NCI-H526 treated with DMSO at 0.1 percent for 48 hours (cell line): ENCODE results near the gene VTI1A.
"Not testable (repeated sequence)": the region's sequence is repeated elsewhere in the genome, so short reads cannot be mapped to it uniquely, and the experiment has no call there.

Experiments used
- DNase-seq: peaks from one replicate; lab custom pipeline; 2025; lab: John Stamatoyannopoulos, UW

VTI1A gene

DNA sequence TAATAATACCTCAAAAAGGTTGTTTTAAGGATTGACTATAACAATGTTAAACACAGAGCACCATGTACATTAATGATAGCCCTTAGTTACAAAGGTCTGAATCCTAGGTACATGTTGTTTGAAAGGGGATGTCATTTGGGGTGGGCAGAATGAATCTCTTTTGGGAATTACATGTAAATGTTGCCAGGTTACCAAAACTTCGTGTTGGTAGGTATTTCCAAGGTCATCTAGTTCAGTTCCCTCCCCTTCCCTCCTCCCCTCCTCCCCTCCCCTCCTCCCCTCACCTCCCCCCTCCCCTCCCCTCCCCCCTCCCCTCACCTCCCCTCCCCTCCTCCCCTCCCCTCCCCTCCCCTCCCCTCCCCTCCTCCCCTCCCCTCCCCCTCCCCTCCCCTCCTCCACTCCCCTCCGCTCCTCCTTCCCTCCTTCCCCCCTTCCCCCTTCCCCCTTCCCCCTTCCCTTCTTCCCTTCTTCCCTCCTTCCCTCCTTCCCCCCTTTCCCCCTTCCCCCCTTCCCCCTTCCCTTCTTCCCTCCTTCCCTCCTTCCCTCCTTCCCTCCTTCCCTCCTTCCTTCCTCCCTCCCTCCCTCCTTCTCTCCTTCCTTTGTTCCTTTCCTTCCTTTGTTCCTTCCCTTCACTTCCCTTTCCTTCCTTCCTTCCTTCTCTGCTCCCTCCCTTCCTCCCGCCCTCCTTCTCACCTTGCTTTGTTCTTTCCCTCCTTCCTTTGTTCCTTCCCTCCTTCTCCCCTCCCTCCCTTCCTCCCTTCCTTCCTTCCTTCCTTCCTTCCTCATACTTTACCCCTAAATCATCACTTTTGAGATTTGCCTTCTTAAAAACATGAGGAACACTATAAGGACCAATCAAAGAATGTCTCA, 8.1 kb downstream of the VTI1A start:
- DNase-seq = no peak

DNA sequence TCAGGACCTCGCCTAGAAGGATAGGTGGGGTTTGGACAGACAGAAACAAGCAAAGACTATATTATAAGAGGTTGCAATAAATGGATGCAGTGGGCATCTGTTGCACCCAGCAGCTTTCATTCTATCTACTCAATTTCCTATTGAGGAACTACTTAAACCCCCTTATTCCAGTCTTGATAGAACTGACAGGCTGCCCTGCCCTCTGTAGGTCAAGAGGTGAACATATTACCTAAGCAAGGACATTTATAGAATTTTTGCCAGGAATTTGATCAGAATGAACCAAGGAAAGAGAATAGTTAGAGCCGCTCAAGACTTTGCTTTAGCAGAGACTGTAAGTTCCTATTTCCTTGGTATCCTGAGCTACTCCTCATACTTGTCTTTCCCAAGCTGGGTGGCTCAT, 9.5 kb downstream of the VTI1A start:
- DNase-seq = no peak

- no peak for DNase-seq
These were observed 13.4 kb downstream of the VTI1A start for GRCh38 chr10:112460366-112460765.

- no peak for DNase-seq
These were observed 14.2 kb downstream of the VTI1A start for GRCh38 chr10:112461029-112461887.

GRCh38 chr10:112464074-112464473, 17.1 kb downstream of the VTI1A start:
- not testable (repeated sequence) for DNase-seq

- DNase-seq = no peak
These were observed 18.4 kb downstream of the VTI1A start for GRCh38 chr10:112465299-112465883.

DNA sequence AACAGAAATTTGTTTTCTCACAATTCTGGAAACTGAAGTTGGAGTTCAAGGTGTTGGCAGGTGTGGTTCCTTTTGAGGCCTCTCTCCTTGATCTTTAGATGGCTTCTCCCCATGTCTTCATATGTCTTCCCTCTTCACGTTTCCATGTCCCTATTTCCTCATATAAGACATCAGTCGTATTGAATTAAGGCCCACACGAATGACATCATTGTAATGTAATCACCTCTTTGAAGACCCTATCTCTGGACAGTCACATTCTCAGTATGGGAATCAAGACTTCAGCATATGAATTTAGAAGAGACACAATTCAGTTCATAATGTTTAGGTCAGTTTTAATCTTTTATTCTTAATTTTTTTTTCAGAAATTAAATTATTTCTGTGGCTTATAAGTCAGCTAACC, 19.8 kb downstream of the VTI1A start:
- DNase-seq = no peak

GRCh38 chr10:112467541-112468075, 20.6 kb downstream of the VTI1A start:
- DNase-seq = no peak

- DNase-seq = peak; percentile 44
These were observed 25.0 kb downstream of the VTI1A start for GRCh38 chr10:112471878-112472487.

GRCh38 chr10:112475575-112476218, 28.7 kb downstream of the VTI1A start:
- peak; percentile 65 for DNase-seq

GRCh38 chr10:112481602-112482001, 34.6 kb downstream of the VTI1A start:
- no peak for DNase-seq

DNA sequence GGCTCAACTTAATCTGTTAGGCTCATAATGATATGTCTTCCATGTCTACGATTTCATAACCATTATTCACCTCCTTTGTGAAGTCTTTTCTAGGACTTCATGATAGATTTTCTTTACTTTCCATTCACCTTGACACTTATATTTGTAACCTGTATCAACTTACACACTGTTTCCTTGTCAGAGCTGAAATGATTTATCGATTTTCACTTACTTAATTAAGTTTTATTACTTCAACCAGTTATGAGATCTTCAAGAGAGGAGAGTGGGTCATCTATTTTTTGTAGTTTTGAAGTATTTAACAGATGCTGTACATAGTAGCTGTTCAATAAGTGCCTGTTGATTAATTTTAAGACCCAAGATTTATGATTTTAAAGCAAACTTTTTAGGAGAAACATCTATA, 37.4 kb downstream of the VTI1A start:
- DNase-seq = no peak

- no peak for DNase-seq
These were observed 40.9 kb downstream of the VTI1A start for GRCh38 chr10:112487964-112488363.

DNA sequence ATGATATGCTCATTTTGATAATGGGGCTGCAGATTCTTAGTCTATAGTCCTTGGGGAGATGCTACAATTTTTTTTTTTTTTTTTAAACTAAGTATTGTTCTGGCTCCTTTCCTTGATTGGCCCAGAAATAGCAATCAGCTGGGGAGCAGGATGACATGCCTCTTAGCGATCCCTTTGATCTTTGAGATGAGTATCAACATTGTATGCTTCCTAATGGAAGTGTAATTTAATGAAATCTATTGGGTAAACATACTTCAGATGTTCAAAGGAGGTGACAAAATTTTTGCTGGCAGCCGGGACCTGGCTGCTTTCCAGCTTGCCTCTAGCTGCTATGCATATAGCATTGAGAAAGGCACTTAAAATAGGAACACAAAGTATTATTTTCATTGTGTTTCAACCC, 43.5 kb downstream of the VTI1A start:
- no peak for DNase-seq

DNA sequence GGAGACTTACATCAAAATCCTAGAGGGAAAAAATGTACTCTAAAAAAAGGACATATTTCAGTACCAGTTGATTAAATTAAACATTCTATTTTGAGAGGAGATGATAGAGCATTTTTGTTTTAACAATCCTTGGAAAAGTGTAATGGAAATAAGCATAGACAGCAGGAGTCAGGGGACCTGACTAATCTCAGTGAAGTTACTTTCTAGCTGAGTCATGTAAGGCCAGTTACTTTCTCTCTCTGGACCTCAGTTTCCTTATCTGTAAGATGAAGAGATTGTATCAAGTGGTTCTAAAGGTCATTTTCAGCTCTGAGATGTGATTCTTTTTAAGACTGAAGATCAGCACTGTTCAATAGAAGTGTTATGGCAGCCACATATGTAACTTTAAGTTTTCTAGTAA, 44.1 kb downstream of the VTI1A start:
- no peak for DNase-seq

DNA sequence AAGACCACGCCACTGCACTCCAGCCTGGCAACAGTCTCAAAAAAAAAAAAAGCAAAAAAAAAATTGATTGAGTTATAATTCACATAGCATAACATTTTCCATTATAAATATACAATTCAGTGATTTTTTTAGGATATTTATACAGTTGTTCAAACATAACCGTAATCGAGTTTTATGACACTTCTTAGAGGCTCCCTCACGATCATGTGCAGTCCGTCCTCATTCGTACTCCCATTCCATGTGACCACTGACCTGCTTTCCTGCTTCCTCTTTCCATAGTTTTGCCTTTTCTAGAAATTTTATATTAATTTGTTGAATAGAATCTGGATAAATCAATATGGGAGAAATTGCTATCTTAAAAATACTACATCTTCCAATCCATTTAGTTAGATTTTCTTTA, 45.7 kb downstream of the VTI1A start:
- DNase-seq = no peak

DNA sequence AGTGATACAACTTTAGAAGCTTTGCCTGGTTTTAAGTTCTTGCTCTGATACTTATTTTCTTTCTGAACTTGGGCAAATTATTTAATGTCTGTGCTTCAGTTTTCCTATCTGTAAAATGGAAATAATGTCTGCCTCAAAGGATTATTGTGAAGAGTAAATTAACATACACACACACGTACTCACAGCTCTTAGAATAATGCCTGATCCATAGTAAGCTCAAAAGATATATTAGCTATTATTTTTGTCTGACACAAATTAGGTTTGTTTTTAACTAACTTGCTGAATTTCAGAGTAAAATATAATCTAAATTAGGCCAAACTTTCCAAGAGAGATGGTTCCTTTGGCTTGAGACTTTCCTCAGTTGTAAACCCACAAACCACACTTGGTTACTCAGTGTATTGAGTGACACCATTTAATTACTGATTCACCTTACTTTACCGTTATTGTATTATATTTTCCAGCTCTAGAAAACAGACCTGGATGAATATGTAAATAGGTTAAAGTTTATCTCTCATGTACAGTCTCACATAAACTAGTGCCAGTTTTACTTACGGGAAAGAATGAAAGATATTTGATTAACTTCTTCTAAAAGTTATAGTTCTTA, 50.4 kb downstream of the VTI1A start:
- no peak for DNase-seq

GRCh38 chr10:112498806-112499205, 51.8 kb downstream of the VTI1A start:
- no peak for DNase-seq

GRCh38 chr10:112499985-112500384, 53.0 kb downstream of the VTI1A start:
- DNase-seq = not testable (repeated sequence)

GRCh38 chr10:112502536-112502935, 55.5 kb downstream of the VTI1A start:
- no peak for DNase-seq

DNA sequence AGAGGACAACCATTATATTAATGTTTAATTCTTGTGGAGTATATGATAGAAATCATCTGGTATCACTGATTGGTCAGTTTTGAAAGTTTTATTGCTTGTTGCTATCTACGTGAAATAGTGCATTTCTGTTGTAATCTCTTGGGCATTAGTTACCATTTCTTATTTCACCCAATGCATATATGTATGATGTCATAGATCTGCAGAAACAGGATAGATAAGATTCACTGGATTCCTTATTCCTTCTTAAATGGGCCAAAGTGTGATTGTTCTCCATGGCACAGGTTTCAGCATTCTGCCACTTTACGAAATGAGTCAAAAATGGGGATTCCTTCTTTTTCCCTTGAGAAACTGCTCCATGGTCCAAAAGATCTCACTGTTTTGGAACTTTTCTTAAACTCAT, 56.6 kb downstream of the VTI1A start:
- DNase-seq = no peak
